Daoy (cell line): Measurements from ENCODE around the gene EPHB1. TPM values are rescaled to one million over a fixed set of nuclear protein-coding genes. Genes with fewer than 3 reads are reported as not detected.
A peak's percentile ranks its signal among the peaks of the same experiment; 100 is the strongest.

Experiments
- DNase-seq: peaks from one replicate; pipeline ENCODE4 v3.0.0-alpha.2; 2015; ENCODE audit warnings: low read depth
- total RNA-seq: library from RNA; depleted of rRNA; stranded (reverse); fragments of >200 nt; shearing (Covaris generic); gene quantifications from 2 replicates; pipeline ENCODE4 v1.2.3, GENCODE V29; 2014

Gene EPHB1
- total RNA-seq, 1 experiment from 2014 or later: 2.5 TPM

DNA sequence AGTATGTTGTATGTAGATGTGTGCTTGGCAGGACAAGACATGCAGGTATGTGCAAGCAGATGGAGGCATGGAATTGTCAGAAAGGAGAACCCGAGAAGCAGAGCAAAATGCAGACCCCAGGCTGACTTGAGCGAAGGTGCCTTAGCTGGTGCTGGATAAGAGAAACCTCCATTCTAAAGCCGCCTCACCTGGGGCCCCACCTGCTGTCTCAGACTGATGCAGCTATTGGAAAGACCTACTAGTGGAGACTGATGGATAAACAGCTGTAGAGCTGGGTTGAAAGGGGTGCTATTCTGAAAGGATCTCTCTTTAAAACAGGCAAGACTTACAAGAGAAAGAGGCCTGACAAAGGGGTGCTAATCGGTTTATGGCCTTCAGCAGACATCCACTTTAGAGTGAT lies 86.2 kb downstream of the EPHB1 start:
- DNase-seq: no peak

DNA sequence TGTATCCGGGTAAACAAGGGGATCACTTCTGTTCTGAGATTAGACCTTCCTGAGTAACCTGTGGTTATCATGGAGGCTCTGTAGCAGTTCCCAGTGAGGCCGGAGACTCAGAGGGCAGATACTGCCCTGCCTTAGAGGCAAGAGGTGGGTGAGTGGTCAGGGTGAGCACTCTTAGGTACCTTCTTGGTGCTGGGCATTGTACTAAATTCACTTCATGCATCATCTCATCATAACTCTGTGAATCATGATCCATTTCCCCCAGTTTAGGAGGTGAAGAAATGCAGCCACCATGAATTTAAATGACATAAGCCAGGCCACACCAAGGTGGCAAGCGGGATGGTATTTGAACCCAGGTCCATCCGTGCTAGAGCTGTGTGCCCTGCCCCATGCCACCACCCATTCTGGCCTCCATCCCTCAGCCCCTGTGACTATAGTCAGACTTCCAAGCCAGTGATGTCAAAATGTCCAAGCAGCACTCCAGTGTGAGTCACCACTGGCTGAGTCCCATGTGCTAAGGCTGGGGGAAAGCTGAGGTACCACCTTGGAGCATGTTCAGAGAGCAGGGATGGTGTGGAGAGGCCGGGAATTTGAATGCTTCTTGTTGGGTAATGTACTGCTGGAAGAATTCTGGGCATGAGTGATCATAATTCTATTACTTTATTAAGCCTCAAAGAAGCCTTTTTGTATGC lies 88.8 kb downstream of the EPHB1 start:
- DNase-seq: peak; percentile 62

DNA sequence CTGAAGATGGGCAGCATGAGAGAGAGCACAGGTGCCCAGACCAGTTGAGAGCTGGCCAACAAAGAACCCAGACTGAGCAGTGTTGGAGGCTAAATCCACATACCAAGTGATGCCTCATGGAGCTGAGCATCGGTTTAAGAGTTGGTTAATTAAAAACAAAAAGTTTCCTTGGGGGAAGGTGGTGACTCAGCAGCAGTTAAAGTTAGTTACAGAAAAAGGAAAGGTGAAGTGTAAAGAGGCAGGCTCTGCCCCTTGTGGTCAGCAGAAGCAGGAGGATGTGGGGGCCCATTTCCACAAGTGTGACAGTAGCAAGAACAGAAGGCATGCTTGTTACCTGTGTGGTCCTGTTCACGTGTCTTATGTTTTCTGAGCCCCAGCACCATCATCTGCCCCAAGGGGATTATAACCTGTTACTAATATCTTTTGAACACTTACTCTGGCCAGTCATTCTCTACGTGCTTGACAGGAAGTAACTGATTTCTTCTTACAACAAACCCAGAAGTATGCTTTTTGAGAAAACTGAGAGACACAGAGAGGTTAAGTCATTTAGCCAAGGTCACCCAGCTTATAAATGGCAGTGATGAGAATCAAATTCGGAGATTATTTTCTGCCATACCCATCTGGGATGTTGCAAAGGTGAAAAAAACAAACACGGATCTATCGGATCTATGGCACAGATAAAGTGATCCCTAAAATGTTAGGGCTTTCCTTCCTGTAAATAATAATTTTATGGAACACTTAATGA lies 91.0 kb downstream of the EPHB1 start:
- peak; percentile 79 for DNase-seq

DNA sequence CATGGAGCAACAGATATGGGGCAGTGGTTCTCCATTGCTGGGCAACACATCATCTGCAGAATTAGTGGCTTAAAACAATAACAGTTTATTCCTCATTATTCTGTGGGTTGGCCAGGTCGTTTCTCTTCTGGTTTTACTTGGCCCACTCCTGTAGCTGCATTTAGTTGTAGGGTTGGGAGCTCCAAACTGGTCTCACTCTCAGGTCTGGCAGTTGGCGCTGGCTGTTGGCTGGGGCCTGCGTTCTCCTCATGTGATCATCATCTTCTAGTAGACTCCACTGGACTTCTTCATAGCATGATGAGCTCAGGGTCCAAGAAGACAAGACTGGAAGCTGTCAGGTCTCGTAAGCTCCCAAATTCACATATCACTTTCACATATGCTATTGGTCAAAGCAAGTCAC lies 91.9 kb downstream of the EPHB1 start:
- DNase-seq: no peak

DNA sequence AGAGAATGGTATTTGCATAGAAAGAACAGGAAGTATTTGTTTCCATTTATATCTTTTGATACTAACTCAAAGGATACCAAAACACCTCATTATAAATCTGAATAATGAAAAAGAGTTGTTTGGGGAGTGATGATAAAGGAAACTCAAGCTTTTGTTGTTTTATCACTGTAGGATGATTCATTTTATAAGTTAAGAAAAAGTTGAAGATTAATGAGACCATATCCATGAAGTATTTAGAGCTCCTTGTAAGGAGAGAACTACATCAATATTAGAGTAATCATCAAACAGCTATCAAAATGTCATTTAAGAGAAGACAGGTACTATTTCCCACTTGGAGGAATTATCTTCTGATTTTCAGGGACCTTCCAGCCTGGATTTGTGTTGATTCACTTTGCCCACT lies 92.5 kb downstream of the EPHB1 start:
- DNase-seq: no peak

DNA sequence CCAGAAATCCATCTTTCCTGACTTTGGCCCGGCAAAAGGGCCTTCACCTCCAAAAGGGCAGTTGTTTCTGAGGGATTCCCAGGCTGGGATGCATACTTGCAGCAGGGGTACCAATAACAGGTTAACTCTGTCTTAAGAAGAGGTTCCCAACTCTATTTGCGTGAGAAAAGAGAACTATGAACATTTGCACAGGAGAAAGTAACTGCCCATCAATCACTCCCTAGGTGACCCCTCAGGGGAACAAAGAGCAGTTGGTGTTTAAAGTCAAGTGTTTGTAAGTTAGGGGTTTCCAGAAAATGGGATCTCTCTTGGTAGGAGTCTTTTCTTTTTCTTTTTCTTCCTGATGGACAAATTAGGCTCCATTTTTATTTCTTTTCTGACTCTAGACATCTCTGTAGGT lies 97.3 kb downstream of the EPHB1 start:
- DNase-seq: no peak

DNA sequence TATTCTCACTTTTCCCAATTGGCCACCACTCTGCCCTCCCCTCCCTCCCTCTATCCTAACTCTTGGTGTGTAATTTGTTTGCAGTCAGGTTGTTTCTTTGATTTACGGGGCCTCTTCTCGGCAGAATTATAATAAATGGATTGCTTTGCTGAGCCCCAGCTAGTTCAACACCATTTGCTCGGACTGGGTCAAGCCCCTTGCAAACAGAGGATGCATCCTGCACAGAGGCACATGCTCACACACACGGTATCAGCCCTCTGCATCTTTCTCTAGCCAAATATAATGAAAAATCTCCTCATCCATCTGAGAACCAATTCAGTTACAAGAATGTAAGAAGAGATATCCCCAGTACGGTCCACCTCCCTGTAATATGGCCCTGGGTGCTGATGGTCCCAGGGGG lies 97.7 kb downstream of the EPHB1 start:
- DNase-seq: no peak

DNA sequence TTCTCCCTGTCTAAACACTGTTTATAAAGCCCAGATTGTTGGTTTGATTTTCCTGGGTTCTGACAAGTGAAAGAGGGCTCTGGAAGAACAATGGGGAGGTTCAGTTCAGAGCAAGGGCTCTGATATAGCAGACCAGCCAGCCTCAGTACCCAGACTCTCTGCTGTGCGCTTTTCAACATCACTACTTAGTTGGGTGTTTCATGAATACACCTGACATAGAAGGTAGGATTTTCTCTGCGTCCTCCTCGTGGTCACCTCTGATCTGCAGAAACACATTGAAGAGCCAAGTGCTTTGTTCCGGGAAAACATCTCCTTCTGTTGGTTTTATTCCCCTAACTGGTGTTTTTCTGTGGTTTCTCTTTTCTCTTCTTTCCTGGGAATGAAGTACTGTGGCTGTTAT lies 99.5 kb downstream of the EPHB1 start:
- no peak for DNase-seq

DNA sequence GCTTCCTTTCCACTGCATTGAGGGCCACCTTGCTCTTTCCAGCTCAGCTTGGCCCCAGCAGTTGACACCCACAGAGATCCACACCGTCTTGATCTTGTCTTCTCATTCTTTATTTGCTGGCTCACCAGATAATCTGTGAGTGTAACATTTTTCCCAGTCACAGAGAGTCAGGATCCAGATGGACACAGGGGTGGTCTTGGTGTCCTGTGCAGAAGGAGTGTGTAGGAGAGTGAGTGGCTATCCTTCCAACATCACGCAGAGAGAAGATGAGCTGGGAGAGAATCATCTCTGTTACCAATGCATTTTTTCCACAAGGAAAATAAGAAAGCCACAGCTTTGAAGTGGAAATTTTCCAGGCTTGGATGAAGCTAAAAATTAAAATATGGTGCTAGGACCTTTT lies 100.1 kb downstream of the EPHB1 start:
- no peak for DNase-seq

DNA sequence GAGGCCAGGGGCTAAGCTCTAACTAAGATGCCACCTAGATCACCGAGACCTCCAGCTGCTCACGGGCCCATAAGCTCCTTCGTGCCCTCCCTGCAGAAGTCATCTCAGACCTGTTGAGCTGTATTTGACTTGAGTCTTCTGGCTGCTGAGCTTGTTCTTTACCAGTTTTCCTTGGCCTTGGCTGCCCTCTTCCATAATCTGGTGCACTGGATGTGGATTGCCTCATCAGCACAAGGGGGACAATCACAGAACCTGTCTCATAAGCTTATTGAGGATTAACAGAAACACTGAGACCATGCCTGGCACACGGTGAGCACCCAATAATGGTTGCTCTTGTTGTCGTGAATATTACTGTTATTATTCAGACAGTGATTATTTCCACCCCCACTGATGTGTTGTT lies 101.1 kb downstream of the EPHB1 start:
- DNase-seq: no peak

DNA sequence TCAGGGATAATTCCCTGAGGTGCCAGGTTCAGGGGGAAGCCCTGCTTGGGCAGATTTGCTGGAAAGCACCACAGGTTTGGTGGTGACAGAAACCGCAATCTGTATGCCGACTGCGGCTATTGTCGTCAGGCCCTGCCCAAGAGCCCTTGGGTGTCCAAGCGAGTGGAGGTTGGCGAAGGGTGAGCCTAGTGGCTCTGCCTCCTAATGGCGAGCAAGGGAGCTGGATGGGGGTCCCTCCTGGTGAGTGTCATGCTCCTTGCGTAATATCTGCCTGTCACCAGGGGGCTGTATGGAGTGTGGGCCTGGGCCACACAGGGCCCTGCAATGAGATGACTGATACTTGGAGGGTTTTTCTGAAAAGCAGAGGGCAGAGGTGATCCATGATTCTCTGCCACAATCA lies 101.6 kb downstream of the EPHB1 start:
- no peak for DNase-seq

DNA sequence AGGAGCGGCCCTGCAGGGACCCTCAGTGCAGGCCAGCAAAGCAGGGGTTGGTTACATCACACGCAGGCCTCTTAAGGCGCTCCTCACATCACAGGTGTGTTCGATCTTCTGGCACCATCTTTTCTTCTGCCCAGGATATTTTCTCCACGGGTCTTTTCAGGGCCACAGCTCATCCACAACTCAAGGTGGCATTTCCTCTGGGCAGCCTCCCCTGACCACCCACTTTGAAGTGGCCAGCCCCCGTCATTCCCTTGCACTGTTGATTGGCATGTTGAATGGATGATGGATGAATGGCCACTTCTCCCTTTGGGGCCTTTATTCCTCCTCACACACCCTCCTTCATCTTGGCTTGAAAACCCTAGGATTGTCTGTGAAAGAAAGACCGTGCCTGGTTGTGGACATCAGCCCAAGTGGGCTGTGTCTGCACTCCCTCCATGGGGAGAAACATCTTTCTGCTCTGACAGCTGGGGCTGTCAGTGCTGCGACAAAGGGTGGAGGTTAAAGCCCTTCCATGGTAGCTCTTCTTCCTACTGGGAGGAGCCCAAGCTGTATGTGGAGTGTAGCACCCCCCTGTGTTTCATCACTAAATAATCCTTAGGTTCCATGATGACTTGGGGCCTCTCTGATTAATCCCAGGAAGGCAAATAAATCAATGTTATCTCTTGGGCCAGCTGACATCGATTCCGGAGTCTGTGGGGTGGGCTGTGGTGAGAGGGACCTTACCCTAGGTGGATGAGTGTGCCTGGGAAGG lies 102.5 kb downstream of the EPHB1 start:
- no peak for DNase-seq

DNA sequence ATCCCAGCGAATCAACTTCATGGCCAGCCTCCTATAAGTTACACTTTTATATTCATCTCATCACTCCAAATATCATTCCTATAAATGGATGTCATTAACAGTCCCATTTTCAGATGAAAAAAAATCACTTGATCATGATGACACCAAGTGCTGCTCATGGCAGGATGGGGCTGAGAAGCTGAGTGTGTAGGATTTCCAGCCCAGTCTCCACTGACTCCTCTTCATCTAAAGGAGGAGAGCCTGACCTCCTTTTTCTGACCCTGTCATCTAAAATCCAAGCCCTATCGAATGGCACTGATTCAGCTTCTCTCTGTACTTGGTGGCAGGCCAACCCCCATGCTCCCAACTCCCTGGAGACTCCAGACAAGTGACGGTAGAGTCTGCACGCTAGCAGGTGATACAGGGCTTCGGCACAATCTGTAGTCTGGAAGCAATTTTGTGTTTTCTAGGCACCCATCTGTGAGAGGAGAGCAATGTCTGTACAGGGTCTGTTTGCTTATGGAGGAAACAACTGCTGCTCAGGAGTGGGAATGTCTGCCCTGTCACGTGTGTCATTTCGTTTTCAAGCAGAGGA lies 103.2 kb downstream of the EPHB1 start:
- no peak for DNase-seq

DNA sequence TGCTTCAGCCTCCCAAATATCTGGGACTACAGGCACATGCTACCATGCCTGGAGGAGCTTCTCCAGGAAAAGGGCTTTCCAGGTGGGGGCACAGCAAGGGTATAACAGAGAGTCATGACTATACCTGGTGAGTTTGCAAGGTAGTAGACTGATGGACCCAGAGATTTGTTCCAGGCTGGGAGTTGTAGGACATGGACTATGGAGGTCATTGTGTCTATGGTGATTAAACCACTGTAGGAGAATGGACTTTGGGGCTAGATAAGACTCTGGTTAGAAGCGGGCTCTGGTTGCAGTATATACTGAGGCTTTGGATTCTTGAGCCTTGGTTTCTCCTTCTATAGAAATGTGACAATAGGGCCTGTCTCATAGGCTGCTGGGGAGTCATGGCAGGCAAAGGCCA lies 104.7 kb downstream of the EPHB1 start:
- no peak for DNase-seq

DNA sequence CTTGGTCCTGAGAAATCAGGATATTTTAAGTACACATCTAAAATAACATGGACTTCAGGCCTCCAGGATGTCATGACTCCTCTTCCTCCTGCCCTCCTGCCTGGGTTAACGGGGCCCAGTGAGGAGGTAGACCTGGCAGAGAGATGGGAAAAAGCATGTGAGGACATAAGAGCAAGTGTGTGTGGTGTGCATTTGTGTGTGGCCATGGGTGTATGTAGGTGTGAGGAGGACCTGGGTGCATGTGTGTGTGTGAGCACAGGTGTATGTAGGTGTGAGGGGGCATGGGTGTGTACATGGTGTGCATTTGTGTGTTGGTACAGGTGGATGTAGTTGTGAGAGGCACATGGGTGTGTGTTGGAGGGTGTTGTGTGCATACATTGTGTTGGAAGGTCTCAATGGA lies 105.4 kb downstream of the EPHB1 start:
- DNase-seq: no peak

DNA sequence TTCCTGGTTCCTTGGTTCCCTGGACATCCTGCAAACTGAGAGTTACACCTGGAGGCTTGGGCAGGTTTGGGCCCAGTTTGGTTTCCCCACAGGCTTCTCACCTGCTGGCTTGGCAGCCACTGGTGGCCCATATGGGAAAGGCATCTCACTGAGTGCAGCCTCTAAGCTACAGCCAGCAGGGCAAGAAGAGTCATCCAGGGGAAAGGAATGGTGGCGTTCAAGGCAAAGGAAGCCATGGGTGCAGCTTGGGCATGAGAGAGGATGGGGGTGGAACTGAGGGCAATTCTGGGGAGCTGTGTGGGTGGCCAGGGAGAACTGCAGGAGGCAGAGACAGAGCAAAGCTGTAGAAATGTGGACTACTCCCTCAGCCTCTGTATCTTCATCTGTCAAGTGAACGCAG lies 106.4 kb downstream of the EPHB1 start:
- DNase-seq: no peak

DNA sequence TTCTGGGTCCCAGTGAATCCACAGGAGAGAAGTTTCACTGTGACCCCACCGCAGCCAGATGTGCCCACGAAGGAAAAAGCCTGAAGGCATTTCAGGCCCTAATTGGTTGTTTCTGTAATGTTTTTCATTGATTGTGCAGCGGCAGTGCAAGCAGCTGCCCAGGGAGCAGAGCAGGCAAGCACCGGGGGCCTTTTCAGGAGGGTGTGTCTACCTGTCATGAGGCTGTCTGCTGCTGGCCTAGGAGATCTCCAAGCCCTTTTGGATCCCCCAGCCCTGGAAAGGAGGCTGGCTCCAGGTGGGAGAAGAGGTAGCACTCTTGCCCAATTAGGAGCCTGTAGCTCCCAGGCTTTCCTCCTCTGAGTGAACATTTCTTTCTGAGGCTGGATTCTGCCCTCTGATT lies 108.8 kb downstream of the EPHB1 start:
- DNase-seq: no peak

DNA sequence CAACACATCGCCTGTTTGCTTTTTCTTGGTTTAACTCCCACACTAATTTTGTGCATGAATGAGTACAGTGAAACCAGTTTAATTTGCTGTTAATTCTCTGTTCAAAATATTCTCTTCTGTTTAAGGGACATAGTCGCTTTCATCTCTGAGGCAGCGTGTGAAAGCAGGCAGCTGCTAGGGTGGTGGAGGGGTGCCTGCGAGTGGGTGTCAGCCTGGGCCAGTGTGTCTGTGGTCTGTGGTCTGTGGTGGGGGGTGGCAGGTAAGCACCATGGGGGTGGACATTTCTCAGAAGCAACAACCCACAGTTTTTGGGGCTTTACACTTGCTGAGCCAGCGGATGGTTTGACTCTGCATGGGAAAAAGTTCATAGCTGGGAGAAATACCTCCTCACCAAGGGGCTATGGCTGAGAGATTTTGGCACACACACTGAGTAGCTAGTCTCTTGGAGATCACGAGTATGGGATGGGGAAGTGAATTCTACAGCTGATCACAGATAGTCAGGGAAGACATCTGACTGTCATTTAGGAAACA lies 109.2 kb downstream of the EPHB1 start:
- peak; percentile 59 for DNase-seq

DNA sequence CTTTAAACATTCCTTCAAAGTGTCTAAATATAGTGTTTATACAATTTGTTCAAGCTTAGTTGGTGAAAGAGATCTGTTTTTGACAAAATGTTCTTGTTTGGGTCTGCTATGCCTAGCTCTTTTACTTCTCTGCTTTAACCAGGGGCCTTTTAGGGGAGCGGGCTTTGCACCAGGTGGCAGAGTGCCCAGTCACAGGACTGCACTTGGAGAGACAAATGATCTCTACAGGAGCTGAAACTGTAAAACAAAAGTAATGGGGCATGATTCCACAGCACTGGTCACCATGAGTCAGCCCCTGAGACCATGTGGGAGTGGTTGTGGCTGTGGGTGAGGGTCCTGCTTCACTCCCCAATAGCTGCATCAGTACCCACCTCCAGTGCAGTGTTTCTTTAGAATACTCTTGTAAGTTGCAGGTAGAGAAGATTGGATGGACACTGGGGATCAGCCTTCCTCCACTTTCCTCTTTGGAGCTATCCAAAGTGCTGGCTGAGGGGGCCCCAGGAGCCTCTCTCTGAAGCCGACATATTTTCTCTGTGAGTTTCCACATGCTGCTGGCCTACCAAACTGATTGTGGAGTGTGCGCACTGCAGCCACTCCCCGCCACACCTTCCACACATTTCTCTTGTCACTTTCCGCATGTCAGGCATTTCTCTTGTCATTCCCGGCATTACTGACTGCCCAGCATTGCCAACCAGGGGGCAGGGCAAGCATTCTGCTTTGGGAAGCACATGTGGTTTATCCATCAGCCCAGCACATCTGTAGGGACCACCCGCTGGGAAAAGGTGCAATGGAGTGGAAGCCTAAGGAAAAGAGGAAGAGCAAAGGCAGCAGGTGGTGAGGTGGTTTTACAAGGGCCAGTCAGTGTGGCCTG lies 110.0 kb downstream of the EPHB1 start:
- peak; percentile 78 for DNase-seq

DNA sequence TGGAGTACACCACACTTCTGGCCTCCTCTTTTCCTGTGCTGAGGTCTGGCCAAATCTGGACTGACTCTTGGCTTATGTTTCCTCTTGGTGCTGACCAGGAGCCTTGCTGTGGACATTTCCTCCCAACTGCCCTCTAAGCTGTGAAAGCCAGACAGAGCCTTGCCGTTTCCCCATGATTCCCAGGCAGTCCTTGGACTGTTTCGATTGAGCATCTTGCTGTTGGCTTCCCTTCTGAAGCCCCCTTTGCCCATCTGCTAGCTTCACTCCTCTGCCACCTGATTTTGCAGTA lies 110.5 kb downstream of the EPHB1 start:
- no peak for DNase-seq

DNA sequence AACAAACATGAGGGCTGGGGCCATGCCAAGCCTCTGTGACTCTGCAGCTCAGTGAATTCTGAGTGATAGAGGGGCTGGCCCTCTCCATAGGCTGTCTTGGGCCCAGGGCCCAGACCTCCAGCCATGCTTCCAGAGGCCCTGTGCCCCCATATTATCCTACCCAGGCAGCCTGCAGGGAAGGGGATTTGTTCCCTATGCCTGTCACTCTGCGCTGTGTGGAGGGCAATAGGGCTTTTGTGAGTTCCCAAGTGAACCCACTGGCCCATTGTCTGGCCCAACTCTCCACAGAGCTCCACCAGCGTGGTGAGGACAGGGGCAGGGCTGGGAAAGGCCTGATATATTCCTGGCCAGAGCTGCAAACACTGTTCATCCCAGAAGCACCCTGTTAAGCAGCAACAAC lies 113.2 kb downstream of the EPHB1 start:
- DNase-seq: no peak

DNA sequence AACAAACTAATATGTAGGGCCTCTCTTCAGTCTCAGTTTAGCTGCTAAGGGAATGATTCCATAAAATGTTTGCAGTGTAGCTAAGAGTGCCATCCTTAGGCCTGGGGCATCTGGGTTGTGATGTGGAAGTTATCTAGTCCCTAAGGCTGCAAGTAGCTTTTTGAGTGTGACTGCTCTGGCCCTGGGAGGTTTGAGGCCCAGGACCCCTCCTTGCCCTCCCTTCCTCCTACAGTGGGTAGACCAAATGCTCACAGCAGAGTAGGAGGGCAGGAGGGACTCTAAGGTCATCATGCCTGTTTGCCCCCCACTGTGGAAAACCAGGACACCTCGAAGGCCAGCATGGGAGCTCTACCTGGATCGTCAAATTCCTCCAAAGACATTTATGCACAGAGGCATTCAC lies 115.0 kb downstream of the EPHB1 start:
- no peak for DNase-seq
